AG09309 (cell line): ENCODE results near the gene OCA2.

ENCODE experiments used
- DNase-seq: peaks from one replicate; pipeline ENCODE4 v3.0.0-alpha.2; 2010; ENCODE audit warnings: low read depth
- H3K4me3 ChIP-seq: 2 replicates; pipeline ENCODE4 v1.5.1; 2011; ENCODE audit warnings: mild to moderate bottlenecking, low read depth, low read length, moderate library complexity; ENCODE audit not compliant: control insufficient read depth
- CTCF ChIP-seq: IDR thresholded peaks from 2 replicates; pipeline ENCODE4 v1.5.1; 2011; ENCODE audit warnings: mild to moderate bottlenecking, low read depth, low read length, inconsistent platforms; ENCODE audit not compliant: insufficient read depth, control insufficient read depth; ENCODE audit errors: missing control alignments

The OCA2 gene

GRCh38 chr15:28131946-28132345 is 32.8 kb upstream of the OCA2 start:
- DNase-seq, result no peak
- TF ChIP-seq CTCF, result no peak
- H3K4me3 ChIP-seq, result no peak overlapping the region

GRCh38 chr15:28131400-28131799 is 32.3 kb upstream of the OCA2 start:
- H3K4me3 ChIP-seq, result no peak overlapping the region
- DNase-seq, result no peak
- TF ChIP-seq CTCF, result no peak

- TF ChIP-seq CTCF, result no peak
- no peak overlapping the region for H3K4me3 ChIP-seq
- DNase-seq, result no peak
Observed at GRCh38 chr15:28130651-28131050, 31.5 kb upstream of the OCA2 start.

- no peak for DNase-seq
- TF ChIP-seq CTCF, result no peak
- no peak overlapping the region for H3K4me3 ChIP-seq
Observed at GRCh38 chr15:28129231-28129848, 30.2 kb upstream of the OCA2 start.

GRCh38 chr15:28128031-28128430 is 28.9 kb upstream of the OCA2 start:
- H3K4me3 ChIP-seq, result no peak overlapping the region
- TF ChIP-seq CTCF, result no peak
- no peak for DNase-seq

- no peak for TF ChIP-seq CTCF
- DNase-seq, result no peak
- no peak overlapping the region for H3K4me3 ChIP-seq
Observed at GRCh38 chr15:28127036-28127435, 27.9 kb upstream of the OCA2 start.
